ENCODE results near the gene RAPGEF6.

The RAPGEF6 gene

DNA sequence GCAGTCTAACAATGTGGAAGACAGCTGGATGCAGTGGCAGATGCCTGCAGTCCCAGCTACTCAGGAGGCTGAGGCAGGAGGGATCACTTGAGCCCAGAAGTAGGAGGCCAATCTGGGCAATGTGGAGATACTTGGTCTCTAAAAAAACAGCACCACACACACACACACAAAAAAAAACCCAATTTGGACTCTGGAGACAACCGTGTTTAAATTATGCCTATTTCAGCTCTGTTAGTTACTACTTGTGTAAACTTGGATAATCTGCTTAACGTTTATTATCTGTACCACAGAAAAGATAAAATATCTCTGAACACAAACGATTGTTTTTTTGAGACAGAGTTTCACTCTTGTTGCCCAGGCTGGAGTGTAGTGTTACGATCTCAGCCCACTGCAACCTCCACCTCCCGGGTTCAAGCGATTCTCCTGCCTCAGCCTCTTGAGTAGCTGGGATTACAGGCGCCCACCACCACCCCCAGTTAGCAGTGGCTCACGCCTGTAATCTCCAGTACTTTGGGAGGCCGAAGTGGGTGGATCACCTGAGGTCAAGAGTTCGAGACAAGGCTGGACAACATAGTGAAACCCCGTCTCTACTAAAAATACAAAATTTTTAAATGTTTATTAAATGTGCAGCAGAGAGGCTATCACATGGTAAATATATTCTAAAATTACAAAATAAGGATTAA, 17.7 kb downstream of the RAPGEF6 start:
- CTCF ChIA-PET = interaction anchor here (0.7 kb wide), 2 partner anchors 170 to 194 kb away, joined by 3 to 4 read pairs; no protein-coding TSS in a partner anchor
- POLR2A ChIA-PET = interaction anchor here (0.6 to 0.8 kb wide), 2 partner anchors 13 to 31 kb away, joined by 3 to 4 read pairs; no protein-coding TSS in a partner anchor
- H3K4me1 ChIP-seq (ENCODE audit: control insufficient read depth, insufficient read depth, low read length) = no peaks in the 10 kb centered on the region
- H3K4me3 ChIP-seq (ENCODE audit: low read depth, low read length) = no peak overlapping the region
- no peaks in the 10 kb centered on the region for H3K36me3 ChIP-seq (ENCODE audit: control insufficient read depth in 2 of 2, insufficient read depth in 1 of 2, low read length in 2 of 2)
- no peak overlapping the region for H3K27ac ChIP-seq (ENCODE audit: extremely low read depth, low read depth, low read length)
- no peaks in the 10 kb centered on the region for H3K9me3 ChIP-seq (ENCODE audit: control insufficient read depth, insufficient read depth, low read depth, low read length)
- TF ChIP-seq BCL11B (tag by site-specific recombination; IDR thresholded peaks at IDR 0.05; ENCODE audit: low read depth) (no peak), ZNF155 (tag by site-specific recombination; IDR thresholded peaks at IDR 0.05) (no peak), KLF8 (tag by site-specific recombination; IDR thresholded peaks at IDR 0.05) (no peak), ZNF76 (tag by site-specific recombination; IDR thresholded peaks at IDR 0.05; ENCODE audit: borderline replicate concordance, low read depth) (no peak), ZNF121 (tag by site-specific recombination; IDR thresholded peaks at IDR 0.05) (peak; percentile 61; the same call in 1 of the 2 replicates), ZNF571 (tag by site-specific recombination; IDR thresholded peaks at IDR 0.05) (no peak), WT1 (tag by site-specific recombination; IDR thresholded peaks at IDR 0.05) (no peak), EGR2 (tag by site-specific recombination; IDR thresholded peaks at IDR 0.05; ENCODE audit: low read depth) (peak; percentile 93), ZFHX2 (tag by site-specific recombination; conservative IDR thresholded peaks at IDR 0.05) (peak; percentile 83), ZNF837 (tag by site-specific recombination; IDR thresholded peaks at IDR 0.05) (no peak), ZSCAN16 (tag by site-specific recombination; IDR thresholded peaks at IDR 0.05) (no peak), ZNF560 (tag by site-specific recombination; IDR thresholded peaks at IDR 0.05; ENCODE audit: borderline replicate concordance) (no peak)
- TF ChIP-seq, protein P1, sequence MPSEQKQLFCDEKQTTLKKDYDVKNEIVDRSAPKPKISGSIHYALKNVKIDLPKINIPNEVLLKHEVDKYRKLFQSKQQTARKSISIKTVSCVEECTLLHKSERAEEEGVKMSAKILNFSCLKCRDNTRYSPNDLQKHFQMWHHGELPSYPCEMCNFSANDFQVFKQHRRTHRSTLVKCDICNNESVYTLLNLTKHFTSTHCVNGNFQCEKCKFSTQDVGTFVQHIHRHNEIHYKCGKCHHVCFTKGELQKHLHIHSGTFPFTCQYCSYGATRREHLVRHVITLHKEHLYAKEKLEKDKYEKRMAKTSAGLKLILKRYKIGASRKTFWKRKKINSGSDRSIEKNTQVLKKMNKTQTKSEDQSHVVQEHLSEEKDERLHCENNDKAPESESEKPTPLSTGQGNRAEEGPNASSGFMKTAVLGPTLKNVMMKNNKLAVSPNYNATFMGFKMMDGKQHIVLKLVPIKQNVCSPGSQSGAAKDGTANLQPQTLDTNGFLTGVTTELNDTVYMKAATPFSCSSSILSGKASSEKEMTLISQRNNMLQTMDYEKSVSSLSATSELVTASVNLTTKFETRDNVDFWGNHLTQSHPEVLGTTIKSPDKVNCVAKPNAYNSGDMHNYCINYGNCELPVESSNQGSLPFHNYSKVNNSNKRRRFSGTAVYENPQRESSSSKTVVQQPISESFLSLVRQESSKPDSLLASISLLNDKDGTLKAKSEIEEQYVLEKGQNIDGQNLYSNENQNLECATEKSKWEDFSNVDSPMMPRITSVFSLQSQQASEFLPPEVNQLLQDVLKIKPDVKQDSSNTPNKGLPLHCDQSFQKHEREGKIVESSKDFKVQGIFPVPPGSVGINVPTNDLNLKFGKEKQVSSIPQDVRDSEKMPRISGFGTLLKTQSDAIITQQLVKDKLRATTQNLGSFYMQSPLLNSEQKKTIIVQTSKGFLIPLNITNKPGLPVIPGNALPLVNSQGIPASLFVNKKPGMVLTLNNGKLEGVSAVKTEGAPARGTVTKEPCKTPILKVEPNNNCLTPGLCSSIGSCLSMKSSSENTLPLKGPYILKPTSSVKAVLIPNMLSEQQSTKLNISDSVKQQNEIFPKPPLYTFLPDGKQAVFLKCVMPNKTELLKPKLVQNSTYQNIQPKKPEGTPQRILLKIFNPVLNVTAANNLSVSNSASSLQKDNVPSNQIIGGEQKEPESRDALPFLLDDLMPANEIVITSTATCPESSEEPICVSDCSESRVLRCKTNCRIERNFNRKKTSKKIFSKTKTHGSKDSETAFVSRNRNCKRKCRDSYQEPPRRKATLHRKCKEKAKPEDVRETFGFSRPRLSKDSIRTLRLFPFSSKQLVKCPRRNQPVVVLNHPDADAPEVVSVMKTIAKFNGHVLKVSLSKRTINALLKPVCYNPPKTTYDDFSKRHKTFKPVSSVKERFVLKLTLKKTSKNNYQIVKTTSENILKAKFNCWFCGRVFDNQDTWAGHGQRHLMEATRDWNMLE (tag by site-specific recombination; conservative IDR thresholded peaks at IDR 0.05; ENCODE audit: low read depth) = no peak
- TF ChIP-seq, protein P2, sequence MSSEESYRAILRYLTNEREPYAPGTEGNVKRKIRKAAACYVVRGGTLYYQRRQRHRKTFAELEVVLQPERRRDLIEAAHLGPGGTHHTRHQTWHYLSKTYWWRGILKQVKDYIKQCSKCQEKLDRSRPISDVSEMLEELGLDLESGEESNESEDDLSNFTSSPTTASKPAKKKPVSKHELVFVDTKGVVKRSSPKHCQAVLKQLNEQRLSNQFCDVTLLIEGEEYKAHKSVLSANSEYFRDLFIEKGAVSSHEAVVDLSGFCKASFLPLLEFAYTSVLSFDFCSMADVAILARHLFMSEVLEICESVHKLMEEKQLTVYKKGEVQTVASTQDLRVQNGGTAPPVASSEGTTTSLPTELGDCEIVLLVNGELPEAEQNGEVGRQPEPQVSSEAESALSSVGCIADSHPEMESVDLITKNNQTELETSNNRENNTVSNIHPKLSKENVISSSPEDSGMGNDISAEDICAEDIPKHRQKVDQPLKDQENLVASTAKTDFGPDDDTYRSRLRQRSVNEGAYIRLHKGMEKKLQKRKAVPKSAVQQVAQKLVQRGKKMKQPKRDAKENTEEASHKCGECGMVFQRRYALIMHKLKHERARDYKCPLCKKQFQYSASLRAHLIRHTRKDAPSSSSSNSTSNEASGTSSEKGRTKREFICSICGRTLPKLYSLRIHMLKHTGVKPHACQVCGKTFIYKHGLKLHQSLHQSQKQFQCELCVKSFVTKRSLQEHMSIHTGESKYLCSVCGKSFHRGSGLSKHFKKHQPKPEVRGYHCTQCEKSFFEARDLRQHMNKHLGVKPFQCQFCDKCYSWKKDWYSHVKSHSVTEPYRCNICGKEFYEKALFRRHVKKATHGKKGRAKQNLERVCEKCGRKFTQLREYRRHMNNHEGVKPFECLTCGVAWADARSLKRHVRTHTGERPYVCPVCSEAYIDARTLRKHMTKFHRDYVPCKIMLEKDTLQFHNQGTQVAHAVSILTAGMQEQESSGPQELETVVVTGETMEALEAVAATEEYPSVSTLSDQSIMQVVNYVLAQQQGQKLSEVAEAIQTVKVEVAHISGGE (tag by site-specific recombination; conservative IDR thresholded peaks at IDR 0.05; ENCODE audit: low read depth) = no peak
- TF ChIP-seq, protein P3, sequence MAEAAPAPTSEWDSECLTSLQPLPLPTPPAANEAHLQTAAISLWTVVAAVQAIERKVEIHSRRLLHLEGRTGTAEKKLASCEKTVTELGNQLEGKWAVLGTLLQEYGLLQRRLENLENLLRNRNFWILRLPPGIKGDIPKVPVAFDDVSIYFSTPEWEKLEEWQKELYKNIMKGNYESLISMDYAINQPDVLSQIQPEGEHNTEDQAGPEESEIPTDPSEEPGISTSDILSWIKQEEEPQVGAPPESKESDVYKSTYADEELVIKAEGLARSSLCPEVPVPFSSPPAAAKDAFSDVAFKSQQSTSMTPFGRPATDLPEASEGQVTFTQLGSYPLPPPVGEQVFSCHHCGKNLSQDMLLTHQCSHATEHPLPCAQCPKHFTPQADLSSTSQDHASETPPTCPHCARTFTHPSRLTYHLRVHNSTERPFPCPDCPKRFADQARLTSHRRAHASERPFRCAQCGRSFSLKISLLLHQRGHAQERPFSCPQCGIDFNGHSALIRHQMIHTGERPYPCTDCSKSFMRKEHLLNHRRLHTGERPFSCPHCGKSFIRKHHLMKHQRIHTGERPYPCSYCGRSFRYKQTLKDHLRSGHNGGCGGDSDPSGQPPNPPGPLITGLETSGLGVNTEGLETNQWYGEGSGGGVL (tag by site-specific recombination; IDR thresholded peaks at IDR 0.05) = no peak
- TF ChIP-seq, protein P4, sequence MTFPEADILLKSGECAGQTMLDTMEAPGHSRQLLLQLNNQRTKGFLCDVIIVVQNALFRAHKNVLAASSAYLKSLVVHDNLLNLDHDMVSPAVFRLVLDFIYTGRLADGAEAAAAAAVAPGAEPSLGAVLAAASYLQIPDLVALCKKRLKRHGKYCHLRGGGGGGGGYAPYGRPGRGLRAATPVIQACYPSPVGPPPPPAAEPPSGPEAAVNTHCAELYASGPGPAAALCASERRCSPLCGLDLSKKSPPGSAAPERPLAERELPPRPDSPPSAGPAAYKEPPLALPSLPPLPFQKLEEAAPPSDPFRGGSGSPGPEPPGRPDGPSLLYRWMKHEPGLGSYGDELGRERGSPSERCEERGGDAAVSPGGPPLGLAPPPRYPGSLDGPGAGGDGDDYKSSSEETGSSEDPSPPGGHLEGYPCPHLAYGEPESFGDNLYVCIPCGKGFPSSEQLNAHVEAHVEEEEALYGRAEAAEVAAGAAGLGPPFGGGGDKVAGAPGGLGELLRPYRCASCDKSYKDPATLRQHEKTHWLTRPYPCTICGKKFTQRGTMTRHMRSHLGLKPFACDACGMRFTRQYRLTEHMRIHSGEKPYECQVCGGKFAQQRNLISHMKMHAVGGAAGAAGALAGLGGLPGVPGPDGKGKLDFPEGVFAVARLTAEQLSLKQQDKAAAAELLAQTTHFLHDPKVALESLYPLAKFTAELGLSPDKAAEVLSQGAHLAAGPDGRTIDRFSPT (tag by site-specific recombination; IDR thresholded peaks at IDR 0.05) = no peak
- TF ChIP-seq, protein P5, sequence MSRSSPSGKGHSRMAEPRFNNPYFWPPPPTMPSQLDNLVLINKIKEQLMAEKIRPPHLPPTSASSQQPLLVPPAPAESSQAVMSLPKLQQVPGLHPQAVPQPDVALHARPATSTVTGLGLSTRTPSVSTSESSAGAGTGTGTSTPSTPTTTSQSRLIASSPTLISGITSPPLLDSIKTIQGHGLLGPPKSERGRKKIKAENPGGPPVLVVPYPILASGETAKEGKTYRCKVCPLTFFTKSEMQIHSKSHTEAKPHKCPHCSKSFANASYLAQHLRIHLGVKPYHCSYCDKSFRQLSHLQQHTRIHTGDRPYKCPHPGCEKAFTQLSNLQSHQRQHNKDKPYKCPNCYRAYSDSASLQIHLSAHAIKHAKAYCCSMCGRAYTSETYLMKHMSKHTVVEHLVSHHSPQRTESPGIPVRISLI (tag by site-specific recombination; IDR thresholded peaks at IDR 0.05) = peak; percentile 75; the same call in 1 of the 2 replicates
- TF ChIP-seq, protein P6, sequence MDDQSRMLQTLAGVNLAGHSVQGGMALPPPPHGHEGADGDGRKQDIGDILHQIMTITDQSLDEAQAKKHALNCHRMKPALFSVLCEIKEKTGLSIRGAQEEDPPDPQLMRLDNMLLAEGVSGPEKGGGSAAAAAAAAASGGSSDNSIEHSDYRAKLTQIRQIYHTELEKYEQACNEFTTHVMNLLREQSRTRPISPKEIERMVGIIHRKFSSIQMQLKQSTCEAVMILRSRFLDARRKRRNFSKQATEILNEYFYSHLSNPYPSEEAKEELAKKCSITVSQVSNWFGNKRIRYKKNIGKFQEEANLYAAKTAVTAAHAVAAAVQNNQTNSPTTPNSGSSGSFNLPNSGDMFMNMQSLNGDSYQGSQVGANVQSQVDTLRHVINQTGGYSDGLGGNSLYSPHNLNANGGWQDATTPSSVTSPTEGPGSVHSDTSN (CRISPR knock-in tag; IDR thresholded peaks at IDR 0.05) = no peak
- TF ChIP-seq, protein P7, sequence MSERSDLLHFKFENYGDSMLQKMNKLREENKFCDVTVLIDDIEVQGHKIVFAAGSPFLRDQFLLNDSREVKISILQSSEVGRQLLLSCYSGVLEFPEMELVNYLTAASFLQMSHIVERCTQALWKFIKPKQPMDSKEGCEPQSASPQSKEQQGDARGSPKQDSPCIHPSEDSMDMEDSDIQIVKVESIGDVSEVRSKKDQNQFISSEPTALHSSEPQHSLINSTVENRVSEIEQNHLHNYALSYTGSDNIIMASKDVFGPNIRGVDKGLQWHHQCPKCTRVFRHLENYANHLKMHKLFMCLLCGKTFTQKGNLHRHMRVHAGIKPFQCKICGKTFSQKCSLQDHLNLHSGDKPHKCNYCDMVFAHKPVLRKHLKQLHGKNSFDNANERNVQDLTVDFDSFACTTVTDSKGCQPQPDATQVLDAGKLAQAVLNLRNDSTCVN (tag by site-specific recombination; optimal IDR thresholded peaks at IDR 0.05) = no peak

Measured in HEK293 (cell line).